ENCODE data around the gene KLHL40.

GRCh38 chr3:42719002-42719401 lies 33.7 kb downstream of the KLHL40 start:
- TF ChIP-seq POLR2AphosphoS5 (IDR thresholded peaks at IDR 0.05; ENCODE audit: borderline replicate concordance, low read depth, low read length) (no peak), EZH2 (IDR thresholded peaks at IDR 0.05) (no peak)
